Stimulated activated CD4-positive, alpha-beta T cell treated with anti-CD3 and anti-CD28 coated beads, TNF-alpha, amount 100 ng/mL, for 24 hours (primary cell): ENCODE data around the gene RPS6KA3.
"Not testable (repeated sequence)": the region's sequence is repeated elsewhere in the genome, so short reads cannot be mapped to it uniquely, and the experiment has no call there.

Experiments used
- DNase-seq, 3 experiments: peaks; one replicate each; pipeline ENCODE4 v3.0.0-alpha.2; 2020; ENCODE audit warnings: low read depth in 3 of 3

Gene RPS6KA3

DNA sequence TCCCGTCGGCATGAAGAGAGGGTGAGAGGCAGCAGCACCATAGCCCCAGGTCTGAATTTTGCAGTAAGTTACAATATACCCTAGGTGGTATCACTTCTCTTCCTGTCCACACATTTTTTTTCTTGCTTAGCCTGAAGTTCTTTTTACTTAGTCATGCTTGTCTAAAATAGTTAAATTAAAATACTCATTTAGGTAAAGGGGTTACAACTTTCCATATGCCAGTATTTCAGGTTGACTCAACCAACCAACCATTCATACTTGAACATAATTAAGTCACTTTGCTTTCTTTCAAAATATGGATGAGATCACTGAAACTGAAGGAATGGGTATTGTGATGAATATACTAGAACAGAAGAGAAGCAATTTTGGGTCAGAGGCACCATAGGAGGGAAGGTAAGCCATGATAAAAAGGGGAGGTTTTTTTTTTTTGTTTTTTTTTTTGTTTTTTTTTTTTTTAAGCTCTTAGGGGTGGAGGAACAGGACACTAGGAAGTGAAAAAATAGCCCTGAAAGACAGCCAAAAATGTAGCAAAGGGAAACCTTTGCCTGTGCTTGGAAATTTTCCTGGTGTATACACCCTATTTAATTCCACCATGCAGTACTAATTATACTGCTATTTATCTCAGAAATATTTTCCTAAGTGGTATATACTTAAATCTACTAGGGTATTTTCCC is 41.8 kb downstream of the RPS6KA3 start:
- DNase-seq = no peak

DNA sequence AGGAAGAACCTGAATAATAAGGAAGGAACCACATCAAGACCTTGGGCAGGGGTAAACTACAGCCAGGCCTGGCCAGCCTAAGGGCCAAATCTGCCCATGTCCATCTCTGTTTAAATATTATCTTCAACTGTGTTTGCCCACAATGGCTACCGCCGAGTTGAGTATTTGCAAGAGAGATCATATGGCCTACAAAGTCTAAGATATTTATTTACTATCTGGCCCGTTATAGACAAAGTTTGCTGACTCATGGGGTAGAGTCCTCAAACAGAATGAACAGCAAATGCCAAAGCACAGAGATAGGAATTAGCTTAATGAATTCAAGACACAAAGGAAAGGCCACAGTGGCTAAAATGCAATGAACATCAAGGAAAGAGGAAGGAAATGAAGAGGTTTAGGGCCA is 44.8 kb downstream of the RPS6KA3 start:
- no peak for DNase-seq

DNA sequence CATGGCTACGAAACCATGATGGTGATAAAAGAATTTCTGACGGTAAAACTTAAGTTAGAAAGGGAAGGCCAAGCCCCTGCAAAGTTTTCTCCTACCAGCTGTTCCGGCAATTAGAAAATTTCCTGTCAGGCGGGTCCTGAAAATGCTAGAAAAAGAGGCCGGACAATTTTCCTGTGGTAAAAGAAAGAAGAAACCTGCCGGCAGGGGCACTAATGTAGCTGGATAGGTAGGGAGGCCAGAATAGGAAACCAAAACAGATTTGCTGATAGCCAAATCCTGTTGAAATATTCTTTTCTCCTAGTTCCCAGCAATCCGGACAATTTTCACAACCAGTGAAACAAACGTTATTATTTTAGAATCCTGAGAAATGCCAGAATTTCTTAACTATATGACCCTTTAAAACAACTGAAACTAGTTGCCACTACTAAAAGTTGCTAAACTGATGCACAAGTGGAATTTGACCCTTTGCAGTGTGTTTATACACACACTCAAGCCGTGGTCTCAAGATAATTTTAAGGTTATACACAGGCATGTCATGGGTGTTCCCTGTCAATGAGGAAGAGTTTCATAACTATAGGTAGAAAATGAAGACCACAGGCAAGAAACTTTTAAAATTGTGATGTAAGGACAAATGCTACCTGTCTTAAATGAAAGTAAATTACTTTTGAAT is 47.7 kb downstream of the RPS6KA3 start:
- DNase-seq = no peak

DNA sequence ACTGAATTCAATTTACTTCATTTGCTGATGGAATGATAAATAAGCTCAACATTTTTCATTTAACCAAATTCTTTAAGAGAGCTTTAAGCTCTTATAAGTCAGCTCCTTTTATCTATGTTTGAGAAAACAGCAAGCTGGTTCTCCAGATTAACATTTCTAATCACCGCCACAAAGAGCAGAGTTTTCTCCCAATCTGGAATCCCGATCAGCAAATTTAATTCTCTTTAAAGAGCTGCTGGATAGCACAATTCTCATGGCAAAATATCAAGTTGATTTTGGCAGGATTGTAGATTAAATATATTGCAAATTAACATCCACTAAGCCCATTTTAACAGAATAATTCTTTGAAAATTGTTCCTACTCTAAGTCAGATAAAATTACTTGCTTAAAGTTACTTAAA is 48.8 kb downstream of the RPS6KA3 start:
- DNase-seq = no peak

DNA sequence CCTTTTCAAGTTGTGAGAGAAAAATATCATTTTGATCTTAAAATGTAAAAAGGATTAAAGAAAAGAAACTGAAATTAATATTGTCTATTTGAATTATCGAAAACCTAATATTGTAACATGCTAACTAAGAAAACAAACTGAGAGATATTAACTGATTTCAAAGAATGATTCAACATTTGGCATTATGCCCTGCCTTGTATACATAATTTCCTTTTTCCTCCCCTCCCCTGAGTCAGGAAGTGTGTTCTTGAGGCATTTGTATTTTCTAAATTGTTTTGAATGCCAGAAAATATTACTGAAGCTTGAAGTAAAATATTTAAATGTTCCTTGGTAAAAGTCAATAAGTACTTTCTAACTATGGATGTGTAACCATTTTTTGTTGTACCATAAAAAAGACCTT is 49.4 kb downstream of the RPS6KA3 start:
- no peak for DNase-seq

DNA sequence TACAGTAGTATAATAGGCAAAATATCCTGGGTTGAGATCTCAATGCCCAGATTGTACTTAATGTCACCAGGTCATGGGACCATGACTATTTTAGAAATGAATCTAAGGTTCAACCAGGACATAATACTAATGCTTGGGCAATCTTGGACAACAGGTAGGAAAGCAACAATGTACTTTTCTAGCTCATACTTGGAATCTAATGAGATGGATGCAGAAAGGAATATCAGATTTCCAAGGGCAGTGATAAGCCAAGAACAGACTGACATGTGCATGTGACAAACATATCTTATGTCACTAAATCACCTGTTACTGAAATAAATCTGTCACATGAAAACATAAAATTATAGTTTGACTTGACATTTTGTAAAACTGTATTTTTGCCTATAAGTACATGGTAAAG is 51.1 kb downstream of the RPS6KA3 start:
- no peak for DNase-seq

DNA sequence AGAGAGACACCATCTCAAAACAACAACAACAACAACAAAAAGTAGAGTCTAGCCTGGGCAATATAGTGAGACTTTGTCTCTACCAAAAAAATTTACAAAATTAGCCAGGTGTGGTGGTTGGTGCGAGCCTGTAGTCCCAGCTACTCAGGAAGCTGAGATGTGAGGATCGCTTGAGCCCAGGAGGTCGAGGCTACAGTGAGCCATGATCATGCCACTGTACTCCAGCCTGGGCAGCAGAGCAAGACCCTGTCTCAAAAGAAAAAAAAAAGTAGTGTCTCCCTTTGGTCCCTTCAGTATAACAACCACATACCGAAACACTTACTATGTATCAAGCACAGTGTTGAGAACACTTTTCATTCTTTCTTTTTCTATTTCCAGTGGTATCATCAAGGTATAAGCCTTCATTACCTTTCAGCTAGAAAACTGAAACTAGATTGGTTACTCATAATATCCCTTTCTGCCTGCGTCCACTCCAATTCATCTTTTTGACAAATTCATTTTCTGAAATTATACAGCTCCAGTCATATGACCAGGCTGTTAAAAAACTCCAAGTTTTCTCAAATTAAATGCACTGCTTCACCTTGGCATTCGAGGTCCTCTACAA is 54.1 kb downstream of the RPS6KA3 start:
- no peak for DNase-seq

DNA sequence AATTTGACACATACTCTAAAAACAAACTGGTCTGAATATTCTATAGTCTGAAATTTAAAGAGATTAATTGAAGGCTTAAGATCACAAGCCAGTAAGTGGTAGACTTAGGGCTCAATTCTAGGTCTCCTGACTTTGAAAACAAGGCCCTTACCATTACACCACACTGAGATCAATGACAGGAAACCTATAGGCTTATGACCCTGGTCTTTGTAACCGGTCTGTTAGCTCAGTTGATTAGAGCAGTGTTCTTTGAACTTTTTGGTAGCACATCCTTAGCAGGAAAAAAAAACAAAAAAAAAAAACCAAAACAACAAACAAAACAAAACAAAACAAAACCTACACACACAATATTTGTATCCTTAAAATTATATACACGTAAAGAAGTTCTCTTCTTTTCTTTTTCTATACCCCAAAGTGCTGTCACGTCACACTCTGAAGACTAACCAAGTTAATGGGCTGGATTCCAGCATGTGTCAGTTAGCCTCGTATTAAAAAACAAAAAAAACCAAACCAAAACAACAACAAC is 55.4 kb downstream of the RPS6KA3 start:
- no peak for DNase-seq

DNA sequence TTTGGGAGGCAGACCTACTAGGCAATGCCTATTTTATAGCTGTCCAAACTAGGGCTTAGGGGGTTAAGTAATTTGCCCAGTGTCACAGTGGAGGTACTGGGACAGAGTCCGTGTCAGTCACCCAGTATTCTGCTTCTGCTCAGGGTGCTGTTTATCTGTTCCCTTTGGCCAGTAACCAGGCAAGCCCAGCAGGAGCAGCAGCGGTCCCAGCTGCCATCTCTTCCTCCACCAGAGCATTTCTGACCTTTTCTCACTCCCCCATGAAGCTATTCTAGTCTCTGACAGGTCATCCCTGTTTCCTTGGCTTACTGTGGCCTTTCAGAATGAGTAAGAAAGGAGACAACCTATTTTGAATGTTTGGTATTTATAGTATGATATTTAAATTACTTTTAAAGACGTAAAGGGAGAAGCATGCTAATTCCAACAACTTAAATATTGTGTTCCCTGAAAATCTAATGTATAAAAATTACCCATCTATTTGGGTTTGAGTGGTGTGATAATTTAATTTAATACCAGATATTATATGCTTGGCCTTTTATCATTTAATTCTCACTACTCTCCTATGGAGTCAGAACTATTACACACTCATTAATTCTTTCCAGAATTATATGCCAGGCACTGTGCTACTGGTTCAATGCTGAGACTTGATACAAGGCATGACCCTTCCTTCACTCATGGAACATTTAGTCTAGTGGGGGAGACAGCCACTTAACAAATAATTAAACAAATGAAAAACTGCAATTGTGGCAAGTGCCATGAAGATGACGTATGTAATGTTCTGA is 60.6 kb downstream of the RPS6KA3 start:
- no peak for DNase-seq

DNA sequence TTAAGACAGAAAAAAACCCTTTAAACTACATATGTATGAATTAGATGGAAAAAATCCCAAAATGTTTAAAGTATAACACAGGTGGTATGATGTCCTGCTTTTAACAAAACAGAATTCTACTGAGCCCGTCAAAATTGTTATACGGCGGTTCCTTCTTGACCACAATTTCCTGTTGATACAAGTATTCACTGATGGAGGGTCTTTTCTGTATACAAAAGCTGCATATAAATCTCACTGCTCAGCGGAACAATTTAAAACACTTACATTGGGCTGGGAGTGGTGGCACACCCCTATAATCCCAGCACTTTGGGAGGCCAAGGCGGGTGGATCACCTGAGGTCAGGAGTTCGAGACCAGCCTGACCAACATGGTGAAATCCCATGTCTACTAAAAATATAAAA is 62.4 kb downstream of the RPS6KA3 start:
- DNase-seq = no peak

DNA sequence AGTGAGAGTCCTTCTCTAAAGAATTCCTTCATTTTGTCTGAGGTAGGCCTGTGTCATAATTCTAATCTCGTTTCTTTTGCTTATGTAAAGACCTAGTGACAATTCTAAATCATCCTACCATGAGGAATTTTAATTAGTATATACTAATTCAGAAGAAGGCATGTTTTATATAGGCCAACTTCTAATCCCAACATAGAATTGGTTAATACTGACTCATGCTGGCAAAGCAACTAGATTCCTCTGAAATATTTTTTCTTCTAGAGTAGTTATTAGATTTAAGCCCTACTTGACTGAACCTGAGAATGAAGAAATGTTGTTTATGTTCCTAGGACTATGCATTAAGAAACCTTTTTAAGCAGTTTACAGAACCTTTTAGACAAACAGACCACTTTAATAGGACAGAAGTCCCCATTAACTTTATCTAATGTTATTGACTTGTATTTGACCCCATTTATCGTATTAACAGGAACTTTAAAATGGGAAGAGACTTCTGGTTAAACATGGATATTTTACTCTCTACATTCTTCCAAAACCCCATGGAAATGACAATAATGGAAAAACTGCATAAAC is 69.0 kb downstream of the RPS6KA3 start:
- DNase-seq = no peak

DNA sequence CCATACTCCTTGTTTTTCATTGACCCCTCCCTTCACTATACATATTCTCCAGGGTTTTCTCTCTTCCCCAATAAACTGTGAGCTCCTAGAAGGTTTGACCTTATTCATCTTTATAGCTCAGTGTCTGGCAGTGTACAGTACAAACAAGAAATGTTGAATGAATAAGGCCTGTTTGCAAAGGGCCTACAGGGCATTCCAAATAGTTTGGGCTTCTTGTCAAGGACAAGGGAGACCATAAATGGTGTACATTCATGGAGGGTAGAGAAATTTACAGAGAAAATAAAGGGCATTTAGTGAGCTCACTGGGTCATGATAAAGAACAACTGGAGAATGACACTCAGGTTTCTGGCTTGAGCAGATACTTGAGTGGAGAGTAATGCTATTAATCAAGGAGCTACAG is 77.5 kb downstream of the RPS6KA3 start:
- no peak for DNase-seq

DNA sequence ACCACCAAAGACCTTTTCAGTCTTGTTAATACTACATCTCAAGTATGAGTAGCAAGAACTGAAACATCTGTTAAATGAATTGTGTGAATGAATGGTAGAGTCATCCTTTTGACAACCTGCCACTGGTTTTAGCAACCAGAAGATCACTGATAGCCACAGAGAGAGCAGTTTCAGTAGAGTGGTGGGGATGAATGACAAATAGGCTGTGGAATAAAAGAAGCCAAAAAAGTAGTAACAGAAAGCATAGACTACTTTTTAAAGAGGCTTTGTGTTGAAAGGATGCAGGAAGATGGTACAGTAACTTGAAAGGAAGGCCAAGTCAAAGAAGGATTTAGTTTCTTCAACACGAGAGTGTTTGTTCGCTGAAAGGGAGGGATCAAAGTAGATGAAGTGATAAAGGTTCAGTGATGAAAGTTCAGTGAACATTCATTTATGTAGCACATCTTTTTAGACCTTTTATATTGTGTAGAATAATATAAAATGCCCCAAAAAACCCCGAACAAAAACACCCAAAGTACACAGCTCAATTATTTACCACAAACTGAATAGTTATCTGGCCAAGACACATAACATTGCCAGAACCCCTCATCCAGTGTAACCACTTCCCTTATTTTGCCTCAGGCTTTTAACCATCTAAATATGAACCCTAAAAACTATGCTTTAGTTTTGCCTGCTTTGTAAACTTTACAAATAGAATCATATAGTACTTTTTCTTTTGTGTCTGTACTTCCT is 84.9 kb downstream of the RPS6KA3 start:
- DNase-seq = no peak

DNA sequence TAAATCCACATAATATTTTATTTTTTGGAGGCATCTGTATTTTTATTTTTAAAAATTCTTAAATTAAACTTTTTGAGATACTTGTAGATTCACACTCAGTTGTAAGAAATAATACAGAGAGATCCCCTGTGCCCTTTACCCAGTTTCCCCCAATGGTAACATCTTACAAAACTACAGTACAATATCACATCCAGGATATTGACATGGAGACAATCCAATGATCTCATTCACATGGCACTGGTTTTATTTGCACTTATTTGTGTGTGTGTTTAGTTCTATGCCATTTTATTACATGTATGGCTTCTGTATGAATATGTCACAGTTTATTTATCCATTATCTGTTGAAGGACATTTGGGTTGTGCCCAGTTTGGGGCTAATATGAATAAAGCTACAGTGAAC is 89.6 kb downstream of the RPS6KA3 start:
- no peak for DNase-seq

DNA sequence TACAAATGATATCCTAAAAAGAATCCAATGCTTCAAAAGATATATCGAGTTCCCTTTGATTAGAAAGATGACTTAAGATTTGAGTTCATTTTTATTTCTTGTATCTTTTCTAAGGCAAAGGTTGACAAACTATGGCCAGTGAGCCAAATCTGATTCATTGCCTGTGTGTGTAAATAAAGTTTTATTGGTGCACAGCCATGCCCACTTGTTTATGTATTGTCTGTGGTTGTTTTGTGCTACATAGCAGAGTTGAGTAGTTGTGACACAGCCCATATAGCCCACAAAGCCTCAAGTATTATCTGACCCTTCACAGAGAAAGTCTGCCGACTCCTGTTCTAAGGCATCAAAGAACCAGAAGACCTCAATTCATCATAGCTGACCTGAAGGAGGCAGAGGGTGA is 92.9 kb downstream of the RPS6KA3 start:
- DNase-seq = no peak

DNA sequence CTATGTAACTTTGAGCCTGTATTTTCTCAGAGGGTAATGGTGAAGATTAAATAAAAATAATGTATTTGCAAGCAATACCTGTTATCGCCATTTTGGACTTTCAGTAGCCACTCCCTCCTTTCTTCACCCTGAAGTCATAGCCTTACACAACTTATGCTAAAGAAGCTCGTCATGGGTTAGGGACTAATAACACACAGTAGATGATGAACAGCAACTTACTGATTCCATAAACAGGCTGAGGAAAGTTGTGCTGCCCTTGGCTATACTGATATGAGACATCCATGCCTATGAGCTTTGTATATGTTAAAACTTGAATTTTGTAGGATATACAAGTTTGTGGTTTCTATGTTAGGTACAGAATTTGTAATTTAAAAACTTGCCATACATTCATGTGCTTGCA is 93.4 kb downstream of the RPS6KA3 start:
- DNase-seq = no peak

DNA sequence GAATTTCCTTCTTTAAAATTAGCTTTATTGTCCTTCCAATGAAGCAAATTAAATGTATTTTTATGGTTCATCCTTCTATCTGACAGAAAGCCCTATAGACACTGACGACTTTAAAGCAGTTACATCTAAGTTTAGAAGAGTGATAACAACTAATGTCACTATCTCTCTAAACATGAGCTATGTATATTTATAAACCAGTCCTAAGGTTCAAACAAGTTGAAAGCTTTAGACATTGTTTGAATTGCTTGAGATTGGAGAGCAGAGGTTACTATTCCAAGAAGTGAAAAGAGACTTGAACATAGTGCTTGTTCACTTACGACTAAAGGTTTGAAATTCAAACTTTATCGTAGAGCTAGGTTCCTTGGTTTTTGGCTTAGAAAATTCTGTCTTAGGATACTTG is 94.8 kb downstream of the RPS6KA3 start:
- DNase-seq = no peak

DNA sequence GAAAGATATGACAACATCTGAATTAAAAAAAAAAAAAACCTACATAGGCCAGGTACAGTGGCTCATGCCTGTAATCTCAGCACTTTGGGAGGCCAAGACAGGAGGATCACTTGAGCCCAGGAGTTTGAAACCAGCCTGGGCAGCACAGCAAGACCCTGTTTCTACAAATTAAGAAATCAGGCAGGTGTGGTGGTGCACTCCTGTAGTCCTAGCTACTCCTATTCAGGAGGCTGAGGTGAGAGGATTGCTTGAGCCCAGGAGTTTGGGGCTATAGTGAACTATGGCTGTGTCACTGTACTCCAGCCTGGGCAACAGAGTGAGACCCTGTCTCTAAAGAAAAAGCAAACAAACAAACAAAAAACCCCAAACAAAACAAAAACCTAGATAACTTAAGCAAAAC is 104.2 kb downstream of the RPS6KA3 start:
- not testable (repeated sequence) for DNase-seq

DNA sequence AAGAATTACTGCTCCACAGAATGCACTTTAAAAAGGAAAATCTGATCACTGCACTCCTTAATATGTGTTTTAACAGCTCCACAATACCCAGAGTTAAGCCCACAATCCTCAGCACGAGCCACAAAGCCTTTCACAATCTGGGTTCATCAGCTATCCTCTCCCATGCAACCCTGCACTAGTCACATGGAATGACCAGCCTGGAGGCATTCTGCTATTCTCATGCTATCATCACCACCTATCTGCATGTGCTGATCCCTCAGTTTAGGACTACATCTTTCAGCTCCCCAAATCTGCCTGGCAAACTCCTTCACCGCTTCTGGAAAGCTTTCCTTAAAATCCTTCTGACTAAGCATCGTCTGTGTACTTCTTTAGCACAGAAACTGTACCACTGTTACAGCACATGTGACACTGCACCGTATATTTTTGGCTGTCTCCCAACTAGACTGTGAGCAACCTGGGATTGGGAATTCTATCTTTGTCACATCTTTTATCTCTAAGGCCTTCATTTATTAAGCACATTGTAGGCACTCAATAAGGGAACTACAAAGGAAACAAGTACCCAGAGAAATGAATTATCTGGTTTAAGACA is 106.8 kb downstream of the RPS6KA3 start:
- DNase-seq = no peak

DNA sequence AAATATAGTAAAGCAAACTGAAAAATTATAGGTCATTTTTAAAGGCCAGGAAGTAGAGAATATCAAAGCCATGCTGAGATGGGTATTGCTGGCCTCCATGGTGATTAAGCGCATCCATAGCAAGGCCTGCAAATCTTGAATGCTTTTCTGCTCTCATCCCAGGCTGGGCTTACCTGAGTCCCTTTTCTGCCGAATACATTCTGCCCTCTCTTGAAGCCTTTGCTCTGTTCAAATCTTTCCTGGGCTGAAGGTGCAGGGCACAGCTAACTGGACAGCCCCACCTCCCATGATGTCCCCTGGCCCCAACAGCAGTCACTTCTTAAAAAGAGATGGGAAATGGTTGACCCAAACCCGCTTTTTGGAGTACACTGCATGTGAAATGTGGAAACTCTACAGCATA is 115.0 kb downstream of the RPS6KA3 start:
- DNase-seq = no peak

DNA sequence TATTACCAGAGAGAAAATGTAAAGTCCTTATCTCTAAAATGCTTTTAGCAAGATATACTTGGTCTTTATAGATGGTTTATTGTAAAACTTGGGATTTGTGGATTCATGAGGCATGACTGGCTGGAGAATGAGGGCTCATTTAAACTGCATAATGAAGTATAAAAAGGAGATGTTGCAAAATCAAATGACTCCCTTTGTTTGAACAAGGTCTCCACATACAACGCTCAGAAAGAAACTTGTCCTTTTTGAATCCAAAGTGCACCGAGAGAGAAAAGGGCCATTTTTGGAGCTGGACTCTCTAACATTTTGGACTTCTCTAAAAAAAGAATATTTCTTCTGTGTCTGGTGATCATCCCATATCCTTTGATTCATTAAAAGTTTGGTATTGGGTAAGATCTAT is 117.4 kb downstream of the RPS6KA3 start:
- DNase-seq = no peak
